Left cardiac atrium (tissue), 2 donors: Measurements from ENCODE around the gene HNRNPA1L2. TPM values are rescaled to one million over a fixed set of nuclear protein-coding genes. Genes with fewer than 3 reads are reported as not detected.

Experiments
- total RNA-seq, 2 donors: library from RNA; stranded (reverse); fragmentation: NEBNext Ultra II Directional; extraction: Animal tissue kit (Norgen Biotek cat#: 25700); gene quantifications; one replicate each; pipeline ENCODE4 v1.2.1, GENCODE V29; 2021
- donor health status: DM: no; HTN: yes; CAD: no; lungs with severe emphysema.
- donor health status: DM: yes; HTN: yes; CAD: no.

HNRNPA1L2 gene
- total RNA-seq, 2 donors from 2014 or later = 3.6 to 4.3 TPM

Other genes starting within 250 kb of the HNRNPA1L2 start
- 1 to 10 TPM; 6.4 to 7.2 TPM for gene THSD1, start 236.3 kb upstream of the HNRNPA1L2 start, total RNA-seq
- 10 to 100 TPM; 34.1 to 38.5 TPM for gene VPS36, start 191.8 kb upstream of the HNRNPA1L2 start, total RNA-seq
- 1 to 10 TPM; 6.0 to 8.9 TPM for gene CKAP2, start 187.0 kb upstream of the HNRNPA1L2 start, total RNA-seq
- 10 to 100 TPM; 48.7 to 56.2 TPM for gene SUGT1, start 10.4 kb downstream of the HNRNPA1L2 start, total RNA-seq
- gene CNMD, start 97.4 kb downstream of the HNRNPA1L2 start, total RNA-seq = not detected
- gene PCDH8, start 206.2 kb downstream of the HNRNPA1L2 start, total RNA-seq = not detected